ENCODE data around the gene ARFIP1.
"Not testable (repeated sequence)": the region's sequence is repeated elsewhere in the genome, so short reads cannot be mapped to it uniquely, and the experiment has no call there.

ARFIP1 gene

GRCh38 chr4:152785639-152786615 is 6.2 kb downstream of the ARFIP1 start:
- DNase-seq: no peak

- no peak for DNase-seq
These were observed 6.9 kb downstream of the ARFIP1 start for GRCh38 chr4:152786627-152787026.

GRCh38 chr4:152795891-152796290 is 16.1 kb downstream of the ARFIP1 start:
- DNase-seq: no peak

DNA sequence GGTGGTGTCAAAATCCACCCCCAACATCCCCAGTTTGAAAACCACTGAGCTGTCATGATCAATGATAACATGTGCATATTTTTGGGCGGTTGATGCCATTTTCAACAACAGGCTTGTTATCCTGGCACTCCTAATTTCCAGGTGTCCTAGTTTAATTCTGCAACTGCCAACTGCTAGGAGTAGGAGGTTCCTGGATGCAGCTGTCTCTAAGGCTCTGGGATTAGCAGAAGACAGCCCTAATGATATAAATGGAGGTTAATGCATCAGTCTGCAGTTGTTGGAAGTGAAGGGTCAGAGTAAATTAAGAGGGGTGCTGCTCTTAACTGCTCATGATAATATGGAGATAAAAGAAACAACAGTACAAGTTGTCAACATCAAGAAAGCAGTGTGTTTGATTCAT is 23.8 kb downstream of the ARFIP1 start:
- no peak for DNase-seq

GRCh38 chr4:152805071-152805650 is 25.4 kb downstream of the ARFIP1 start:
- no peak for DNase-seq

GRCh38 chr4:152805818-152806217 is 26.1 kb downstream of the ARFIP1 start:
- no peak for DNase-seq

DNA sequence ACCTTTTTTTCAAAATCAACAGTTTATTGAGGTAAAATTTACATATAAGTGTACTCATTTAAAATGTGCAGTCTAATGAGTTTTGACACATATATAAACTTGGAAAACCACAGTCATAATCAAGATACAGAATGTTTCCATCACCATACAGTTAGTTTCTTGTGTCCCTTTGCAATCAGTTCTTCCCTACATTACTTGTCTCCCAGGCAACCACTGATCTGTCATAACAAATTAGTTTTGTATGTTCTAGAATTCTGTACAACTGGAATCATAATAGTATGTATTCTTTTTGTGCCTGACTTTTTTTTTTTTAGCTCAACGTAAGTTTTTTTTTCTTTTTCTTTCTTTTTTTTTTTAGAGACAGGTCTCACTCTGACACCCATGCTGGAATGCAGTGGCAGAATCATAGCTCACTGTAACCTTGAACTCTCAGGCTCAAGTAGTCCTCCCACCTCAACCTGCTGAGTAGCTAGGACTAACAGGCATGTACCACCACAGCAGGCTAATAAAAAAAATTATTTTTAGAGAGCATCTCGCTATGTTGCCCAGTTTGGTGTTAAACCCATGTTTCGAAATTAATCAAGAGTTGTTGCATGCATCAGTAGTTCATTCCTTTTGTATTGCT is 26.9 kb downstream of the ARFIP1 start:
- no peak for DNase-seq

- DNase-seq: no peak
These were observed 27.6 kb downstream of the ARFIP1 start for GRCh38 chr4:152807294-152807829.

GRCh38 chr4:152808670-152809069 is 28.9 kb downstream of the ARFIP1 start:
- DNase-seq: no peak

- no peak for DNase-seq
These were observed 31.0 kb downstream of the ARFIP1 start for GRCh38 chr4:152810715-152811287.

DNA sequence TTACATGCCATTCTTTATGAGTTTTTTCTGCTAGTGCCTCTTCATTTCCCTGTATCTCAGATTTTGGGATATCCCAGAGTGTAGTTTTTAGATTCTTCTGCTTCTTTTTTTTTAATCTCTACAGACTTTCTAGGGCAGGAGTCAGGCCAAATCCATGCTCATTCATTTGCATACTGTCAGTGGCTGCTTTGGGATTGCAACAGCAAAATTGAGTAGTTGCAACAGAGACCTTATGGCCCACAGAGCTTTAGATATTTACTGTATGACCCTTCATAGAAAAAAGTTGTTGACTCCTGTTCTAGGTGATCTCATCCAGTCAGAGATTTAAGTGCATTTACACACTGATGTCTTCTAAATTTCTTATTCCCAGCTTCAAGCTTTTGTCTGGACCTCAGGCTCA is 35.3 kb downstream of the ARFIP1 start:
- DNase-seq: no peak

- no peak for DNase-seq
These were observed 37.6 kb downstream of the ARFIP1 start for GRCh38 chr4:152817331-152817730.

DNA sequence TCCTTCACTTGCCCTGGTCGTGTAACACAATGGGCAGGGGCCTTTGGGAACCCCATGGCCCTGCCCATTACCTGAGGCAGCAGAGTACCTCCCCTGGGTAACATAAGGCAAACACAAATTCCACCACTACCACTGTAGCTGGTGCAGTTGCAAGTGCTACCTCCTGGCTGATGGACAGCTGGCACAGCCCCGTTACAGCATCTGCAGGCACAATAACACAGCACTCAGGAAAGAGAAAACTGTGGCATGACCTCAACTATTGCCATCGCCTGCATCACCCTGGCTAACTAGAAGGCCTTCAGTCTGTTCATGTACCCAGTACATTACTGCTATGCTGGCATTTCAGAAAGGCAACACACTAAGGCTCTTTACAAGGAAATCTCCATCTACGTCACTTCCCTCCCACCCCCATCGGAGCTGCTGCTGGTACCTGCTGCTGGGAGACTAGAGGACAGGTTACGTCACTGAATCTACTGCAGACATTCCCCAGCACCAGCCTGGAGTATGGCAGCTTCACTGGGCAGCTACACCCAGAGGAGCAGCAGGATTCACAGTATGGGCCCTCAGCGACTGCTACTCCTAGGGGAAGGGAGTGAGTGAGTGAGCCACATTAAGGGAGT is 39.4 kb downstream of the ARFIP1 start:
- no peak for DNase-seq

GRCh38 chr4:152820073-152820472 is 40.3 kb downstream of the ARFIP1 start:
- DNase-seq: no peak

- DNase-seq: no peak
These were observed 42.6 kb downstream of the ARFIP1 start for GRCh38 chr4:152822323-152822722.

DNA sequence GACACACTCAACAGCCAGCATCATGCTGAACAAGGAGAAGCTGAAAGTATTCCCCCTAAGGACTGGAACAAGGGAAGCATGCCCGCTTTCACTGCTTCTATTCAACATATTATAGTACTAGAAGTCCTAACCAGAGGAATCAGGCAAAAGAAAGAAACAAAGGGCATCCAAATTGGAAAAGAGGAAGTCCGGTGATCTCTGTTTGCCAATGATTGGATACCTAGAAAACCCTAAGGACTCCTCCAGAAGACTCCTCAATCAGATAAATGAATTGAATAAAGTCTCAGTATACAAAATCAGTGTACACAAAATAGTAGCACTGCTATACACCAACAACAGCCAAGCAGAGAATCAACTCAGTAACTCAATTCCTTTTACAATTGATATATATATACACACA is 44.8 kb downstream of the ARFIP1 start:
- no peak for DNase-seq

DNA sequence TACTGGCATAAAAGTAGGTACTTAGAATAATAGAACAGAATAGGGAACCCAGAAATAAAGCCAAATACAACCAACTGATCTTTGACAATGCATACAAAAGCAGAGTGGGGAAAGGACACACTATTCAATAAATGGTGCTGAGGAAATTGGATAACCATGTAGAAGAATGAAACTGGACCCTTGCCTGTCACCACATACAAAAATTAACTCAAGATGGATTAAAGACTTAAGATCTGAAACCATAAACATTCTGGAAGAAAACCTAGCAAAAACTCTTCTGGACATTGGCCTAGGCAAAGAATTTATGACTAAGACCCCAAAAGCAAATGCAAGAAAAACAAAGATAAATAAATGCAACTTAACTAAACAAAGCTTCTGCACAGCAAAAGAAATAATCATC is 45.6 kb downstream of the ARFIP1 start:
- DNase-seq: no peak

- no peak for DNase-seq
These were observed 48.4 kb downstream of the ARFIP1 start for GRCh38 chr4:152828122-152828521.

DNA sequence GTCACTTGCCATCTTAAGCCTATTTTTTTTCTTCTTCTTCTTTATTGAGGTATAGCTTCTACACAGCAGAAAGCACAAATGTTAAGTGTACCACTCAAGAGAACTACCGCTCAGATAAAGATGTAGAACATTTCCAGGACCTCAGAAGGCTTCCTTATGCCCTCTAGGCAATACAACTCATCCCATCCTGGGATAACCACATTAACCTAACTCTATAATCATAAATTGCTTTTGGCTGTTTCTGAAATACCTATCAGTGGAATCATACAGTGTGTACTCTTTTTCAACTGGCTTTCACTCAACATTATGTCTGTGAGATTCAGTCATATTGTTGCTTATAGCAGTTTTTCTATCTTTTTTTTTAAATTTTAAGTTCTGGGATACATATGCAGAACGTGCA is 51.7 kb downstream of the ARFIP1 start:
- DNase-seq: no peak

- no peak for DNase-seq
These were observed 57.2 kb downstream of the ARFIP1 start for GRCh38 chr4:152836936-152837335.

GRCh38 chr4:152839729-152840128 is 60.0 kb downstream of the ARFIP1 start:
- not testable (repeated sequence) for DNase-seq

- no peak for DNase-seq
These were observed 63.8 kb downstream of the ARFIP1 start for GRCh38 chr4:152843481-152844090.

Measured in activated CD4-positive, alpha-beta T cell treated with anti-CD3 and anti-CD28 coated beads for 48 hours (primary cell).